HG03460 (cell line): ENCODE data around the gene DYSF.
"Not testable (repeated sequence)": the region's sequence is repeated elsewhere in the genome, so short reads cannot be mapped to it uniquely, and the experiment has no call there.

Experiments used
- ATAC-seq: cut with Tn5 transposase; IDR thresholded peaks from one replicate; pipeline ENCODE4 v1.9.1; 2021; ENCODE audit not compliant: unreplicated experiment

The DYSF gene

GRCh38 chr2:71469403-71470398 is 16.3 kb downstream of the DYSF start:
- no peak for ATAC-seq

GRCh38 chr2:71471276-71471675 is 17.9 kb downstream of the DYSF start:
- ATAC-seq: no peak

DNA sequence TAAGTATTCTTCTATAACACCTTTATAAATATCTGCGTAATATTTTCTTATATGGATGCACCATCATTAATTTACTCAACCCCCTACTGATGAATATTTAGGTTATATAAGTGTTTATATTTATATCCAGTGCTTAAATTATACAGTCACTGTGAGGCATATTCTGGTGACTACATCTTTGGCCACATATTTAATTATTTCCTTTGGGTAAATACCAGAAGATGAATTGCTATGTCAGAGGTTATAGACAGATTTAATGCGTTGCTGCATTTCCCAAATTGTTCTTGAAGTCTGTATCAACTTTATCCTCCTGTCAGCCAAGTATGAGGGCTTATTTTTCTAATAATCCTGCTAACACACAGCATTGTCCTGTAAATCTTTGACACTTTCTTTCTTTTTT is 18.7 kb downstream of the DYSF start:
- no peak for ATAC-seq

- no peak for ATAC-seq
These were observed 20.1 kb downstream of the DYSF start for GRCh38 chr2:71473346-71474031.

- ATAC-seq: no peak
These were observed 20.9 kb downstream of the DYSF start for GRCh38 chr2:71474116-71474743.

DNA sequence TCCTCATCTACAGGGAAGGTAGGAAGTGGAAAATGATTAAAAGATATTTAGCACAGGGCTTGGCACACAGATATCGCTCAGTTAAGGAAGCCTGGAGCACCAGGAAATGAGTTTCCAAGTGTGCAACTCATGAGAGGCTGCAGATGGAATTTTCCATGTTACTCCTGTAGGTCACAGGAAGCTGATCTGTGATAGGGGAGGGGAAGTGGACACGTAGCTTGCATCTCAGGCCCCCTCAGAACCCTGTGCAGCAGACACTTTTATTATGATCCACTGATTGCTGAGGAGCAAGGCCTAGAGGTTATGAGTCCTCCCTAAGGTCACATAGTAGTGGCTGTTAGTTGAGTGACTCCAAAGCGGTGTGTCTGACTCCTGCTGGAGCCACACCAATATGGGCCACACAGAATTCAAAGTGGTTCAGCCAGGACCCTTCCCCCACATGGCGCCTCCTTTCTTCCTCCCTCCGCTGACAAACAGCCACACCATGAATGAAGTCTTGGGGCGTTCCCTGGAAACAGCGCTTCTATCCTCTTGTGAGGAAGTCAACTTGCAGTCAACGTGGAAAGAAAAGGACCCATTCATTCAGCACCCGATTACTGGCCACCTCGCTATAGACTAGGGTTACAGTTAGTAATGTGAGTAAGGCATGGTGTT is 21.5 kb downstream of the DYSF start:
- ATAC-seq: no peak

DNA sequence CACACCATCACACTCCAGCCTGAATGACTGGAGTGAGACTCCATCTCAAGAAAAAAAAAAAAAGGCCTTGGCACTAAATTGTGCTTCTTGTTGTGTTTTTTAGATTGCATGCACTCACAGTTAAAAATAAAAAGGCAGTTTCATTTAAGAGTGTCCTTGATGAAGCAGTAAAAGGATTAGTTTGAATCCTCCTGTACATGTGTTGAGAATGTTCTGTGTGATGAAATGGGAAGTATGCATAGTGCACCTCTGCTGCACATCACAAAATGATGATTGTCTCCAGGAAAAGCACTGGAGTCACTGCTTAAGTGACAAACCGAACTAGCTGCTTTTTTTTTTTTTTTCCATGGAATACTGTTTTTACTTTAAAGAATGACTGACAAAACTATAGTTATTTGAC is 23.1 kb downstream of the DYSF start:
- ATAC-seq: no peak

DNA sequence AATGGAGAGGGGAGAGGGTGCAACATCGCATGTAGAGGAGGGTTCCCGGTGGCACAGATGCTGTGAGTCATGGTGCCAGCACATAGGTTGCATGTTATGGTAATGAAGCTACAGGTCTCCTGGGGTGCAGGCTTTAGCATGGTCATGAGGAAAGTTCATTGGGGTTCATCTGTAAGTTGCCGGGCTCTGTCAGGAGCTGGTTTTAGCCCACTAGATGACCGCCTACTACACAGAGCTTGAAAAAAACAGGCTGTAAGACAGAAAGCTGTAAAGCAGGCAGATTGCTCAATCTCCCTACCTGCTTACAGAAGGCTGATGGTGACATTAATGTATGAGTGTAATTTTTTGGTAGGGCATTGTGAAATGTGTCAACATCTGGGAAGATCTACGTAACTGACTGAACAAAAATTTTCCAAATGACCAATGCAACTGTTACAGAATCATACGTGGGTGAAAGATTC is 23.9 kb downstream of the DYSF start:
- no peak for ATAC-seq

DNA sequence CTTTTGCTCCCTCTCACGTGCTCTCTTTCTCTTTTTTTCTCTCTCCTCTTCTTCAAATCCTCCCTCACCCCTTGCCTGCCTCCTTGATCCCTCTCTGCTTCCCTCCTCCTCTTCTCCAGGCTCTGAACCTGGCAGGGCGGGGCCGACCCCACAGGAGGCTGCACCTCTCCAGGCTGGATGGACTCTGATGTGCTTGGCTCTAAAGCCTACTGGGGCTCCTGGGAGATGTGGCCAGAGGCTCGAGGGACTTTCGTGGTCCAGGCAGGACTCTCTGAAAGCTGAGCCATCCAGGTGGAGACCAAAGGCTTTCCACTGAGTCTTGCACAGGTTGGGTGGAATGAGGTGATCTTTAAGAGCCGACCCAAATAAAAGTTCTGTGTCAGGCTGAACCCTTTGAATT is 25.4 kb downstream of the DYSF start:
- no peak for ATAC-seq

DNA sequence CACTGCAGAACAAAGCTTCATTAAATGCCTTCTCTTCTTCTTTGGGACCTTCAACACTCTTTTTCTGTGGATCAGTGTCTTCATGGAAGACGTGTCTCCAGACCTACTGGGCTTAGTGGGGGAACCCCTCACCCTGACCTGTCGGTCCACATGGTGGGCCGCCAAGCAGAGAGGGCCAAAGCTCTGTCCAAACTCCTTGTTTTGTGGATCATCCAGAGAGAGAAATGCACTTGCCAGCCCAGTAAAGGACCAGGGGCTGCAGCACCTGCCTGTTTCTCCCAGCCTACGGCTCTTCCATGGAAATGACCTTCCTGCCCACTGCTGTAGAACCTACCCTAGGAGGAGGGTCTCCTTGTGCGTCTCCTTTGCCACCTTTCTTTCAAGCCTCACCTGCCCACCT is 25.9 kb downstream of the DYSF start:
- ATAC-seq: no peak

GRCh38 chr2:71481111-71481510 is 27.8 kb downstream of the DYSF start:
- no peak for ATAC-seq

DNA sequence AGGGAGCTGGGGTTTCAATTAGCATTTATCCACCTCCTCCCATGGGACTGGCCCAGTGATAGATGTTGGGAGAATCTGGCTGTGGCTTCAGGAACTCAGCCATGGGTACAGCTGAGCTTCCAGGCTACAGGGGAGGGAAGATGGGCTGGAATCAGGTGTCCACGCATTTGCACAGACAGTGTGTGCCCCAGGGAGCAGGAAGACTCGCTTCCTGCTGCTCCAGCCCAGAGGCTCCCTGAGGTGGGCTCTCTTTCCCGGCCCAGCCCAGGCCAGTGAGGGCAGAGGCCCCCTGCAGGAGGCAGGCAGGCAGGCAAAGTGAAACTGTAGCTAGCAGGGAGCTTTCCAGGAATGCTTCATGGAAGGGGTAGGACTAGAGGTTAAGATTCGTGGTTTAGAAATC is 28.7 kb downstream of the DYSF start:
- no peak for ATAC-seq

DNA sequence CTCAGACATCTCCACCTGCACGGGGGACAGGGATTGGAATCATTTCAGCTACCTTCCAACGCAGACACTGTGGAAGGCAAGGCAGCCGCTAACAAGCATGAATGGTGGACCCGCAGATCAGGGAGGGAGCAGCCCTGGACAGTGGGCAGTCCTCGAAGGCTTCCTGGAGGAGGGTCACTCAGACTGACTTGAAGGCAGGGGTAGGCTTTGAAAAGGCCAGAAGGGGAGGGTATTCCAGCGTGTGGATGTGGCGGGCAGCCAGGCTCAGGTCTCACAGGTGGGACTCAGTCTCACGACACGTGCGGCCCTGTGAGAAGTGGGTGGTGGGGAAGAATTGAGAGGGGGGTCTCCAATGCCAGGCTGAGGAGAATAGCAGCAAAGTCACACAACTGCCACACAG is 29.9 kb downstream of the DYSF start:
- ATAC-seq: no peak

DNA sequence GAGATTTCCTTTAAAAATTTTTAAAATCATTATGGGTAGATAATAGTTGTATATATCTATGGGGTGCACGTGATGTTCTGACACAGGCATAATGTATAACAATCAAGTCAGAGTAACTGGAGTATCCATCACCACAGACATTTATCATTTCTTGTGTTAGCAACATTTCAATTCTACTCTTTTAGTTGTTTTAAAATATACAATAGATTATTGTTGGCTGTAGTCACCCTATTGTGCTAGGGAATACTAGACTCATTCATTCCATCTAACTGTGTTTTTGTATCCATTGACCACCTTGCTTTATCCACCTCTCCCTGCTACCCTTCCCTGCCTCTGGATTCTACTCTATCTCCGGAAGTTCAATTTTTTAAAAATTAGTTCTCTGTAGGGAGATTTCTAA is 31.0 kb downstream of the DYSF start:
- ATAC-seq: no peak

DNA sequence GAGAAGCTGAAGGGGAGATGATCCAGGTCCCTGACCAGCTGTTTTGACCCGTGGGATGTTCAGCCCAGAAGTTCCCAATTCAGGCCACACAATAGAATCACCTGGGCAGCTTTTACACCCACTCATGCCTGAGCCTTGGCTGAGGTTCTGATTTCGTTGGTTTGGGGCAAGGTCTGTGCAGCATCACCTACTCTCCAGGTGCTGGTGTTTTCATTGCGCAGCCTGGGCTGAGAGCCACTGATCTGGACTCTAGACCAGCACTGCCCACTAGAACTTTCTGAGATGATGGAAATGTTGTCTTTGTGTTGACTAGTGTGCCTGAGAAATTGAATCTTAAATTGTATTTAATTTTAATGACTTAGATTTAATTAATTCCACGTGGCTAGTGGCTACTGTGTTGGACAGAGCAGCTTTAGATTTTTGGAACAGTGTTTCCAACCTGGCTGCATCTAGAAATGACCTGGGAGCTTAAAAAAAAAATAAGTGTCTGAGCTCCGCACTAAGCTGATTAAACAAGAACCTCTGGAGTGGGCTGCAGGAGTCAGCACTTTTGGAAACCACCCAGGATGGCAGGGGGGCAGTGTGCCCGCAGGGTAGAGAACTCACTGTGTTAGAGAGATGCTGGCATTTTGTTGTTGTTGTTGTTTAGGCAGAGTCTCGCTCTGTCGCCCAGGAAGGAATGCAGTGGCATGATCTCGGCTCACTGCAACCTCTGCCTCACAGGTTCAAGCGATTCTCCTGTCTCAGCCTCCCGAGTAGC is 33.7 kb downstream of the DYSF start:
- ATAC-seq: no peak

DNA sequence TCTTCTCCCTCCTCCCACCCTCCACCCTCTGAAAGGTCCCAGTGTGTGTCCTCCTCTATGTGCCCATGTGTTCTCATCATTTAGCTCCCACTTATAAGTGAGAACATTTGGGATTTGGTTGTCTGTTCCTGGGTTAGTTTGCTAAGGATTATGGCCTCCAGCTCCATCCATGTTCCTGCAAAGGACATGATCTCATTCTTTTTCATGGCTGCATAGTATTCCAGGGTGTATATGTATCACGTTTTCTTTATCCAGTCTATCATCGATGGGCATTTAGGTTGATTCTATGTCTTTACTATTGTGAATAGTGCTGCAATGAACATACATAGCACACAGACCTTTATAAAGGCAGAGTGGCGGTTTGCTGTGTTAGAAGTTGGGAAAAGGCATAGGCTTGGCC is 38.2 kb downstream of the DYSF start:
- not testable (repeated sequence) for ATAC-seq

DNA sequence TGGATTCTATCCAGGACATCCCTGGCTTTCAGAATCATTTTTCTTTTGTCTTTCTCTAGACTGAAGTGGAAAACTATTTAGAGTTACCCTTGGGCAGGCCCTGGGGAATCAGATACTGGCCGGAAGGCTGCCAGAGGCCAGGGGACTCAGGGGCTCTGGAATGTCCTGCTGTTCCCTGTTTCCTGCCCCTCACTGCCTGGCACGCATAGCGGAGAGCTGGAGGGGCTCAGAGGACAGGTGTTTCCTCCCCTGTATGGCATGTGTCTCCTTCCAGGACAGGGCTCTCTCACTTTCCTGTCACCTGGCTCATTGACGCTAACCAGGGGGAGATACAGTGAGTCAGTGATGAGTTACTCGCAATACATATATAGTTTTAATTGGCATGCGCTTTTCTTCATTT is 38.8 kb downstream of the DYSF start:
- no peak for ATAC-seq

- ATAC-seq: no peak
These were observed 40.7 kb downstream of the DYSF start for GRCh38 chr2:71494091-71494490.

- ATAC-seq: no peak
These were observed 41.3 kb downstream of the DYSF start for GRCh38 chr2:71494523-71495155.

GRCh38 chr2:71496156-71496770 is 42.9 kb downstream of the DYSF start:
- no peak for ATAC-seq
